Body of pancreas (tissue), 4 donors: ENCODE measurements around the gene AMBN.

Experiments used
- CTCF ChIP-seq, 7 experiments: fragments of 450-650 bp in 4 of 7; fragments of 200-600 bp in 3 of 7; sonication (generic) in 3 of 7; IDR thresholded peaks; one replicate each; pipeline ENCODE4 v1.5.1; 2016 to 2019; ENCODE audit warnings: antibody characterized with exemption in 7 of 7
- POLR2A ChIP-seq, 3 donors: fragments of 450-650 bp; IDR thresholded peaks; one replicate each; pipeline ENCODE4 v1.6.1; 2016; ENCODE audit warnings: antibody characterized with exemption in 3 of 3, mild to moderate bottlenecking in 2 of 3

- TF ChIP-seq POLR2A (IDR thresholded peaks at IDR 0.05) (no peak), CTCF (IDR thresholded peaks at IDR 0.05) (no peak)
Measured at GRCh38 chr4:70629469-70630090, 37.5 kb downstream of the AMBN start.
